Measurements from ENCODE around the gene EYA4.

GRCh38 chr6:133193396-133193795 lies 47.8 kb upstream of the EYA4 start:
- TF ChIP-seq CTCF (IDR thresholded peaks at IDR 0.05; ENCODE audit: insufficient read depth, low read length, poor library complexity, severe bottlenecking) (no peak), EZH2phosphoT487 (conservative IDR thresholded peaks at IDR 0.05; ENCODE audit: low read length) (no peak)

Data from SU-DHL-6 (cell line).